ENCODE measurements around the gene HNRNPM. TPM values are rescaled to one million over a fixed set of nuclear protein-coding genes. Genes with fewer than 3 reads are reported as not detected.

HNRNPM gene
- total RNA-seq, 1 donor from 2014 or later, result 198 TPM

- Histone ChIP-seq H3K36me3 (peaks cover 28 to 33% of the 10 kb centered on the region in 2 donors), H3K4me1 (no peaks in the 10 kb centered on the region), H3K27ac (no peak overlapping the region), H3K9me3 (no peaks in the 10 kb centered on the region), H3K27me3 (no peaks in the 10 kb centered on the region), H3K4me3 (no peak overlapping the region)
- DNase-seq (ENCODE audit: low spot score in 2 of 2), result no peak
- no peak for TF ChIP-seq CTCF (IDR thresholded peaks at IDR 0.05)
- intact Hi-C loops (cut with DNase I), result no loop called here
Observed at GRCh38 chr19:8491574-8491973, 46.8 kb downstream of the HNRNPM start.

- Histone ChIP-seq H3K27me3 (no peaks in the 10 kb centered on the region), H3K9me3 (no peaks in the 10 kb centered on the region), H3K4me1 (no peaks in the 10 kb centered on the region), H3K27ac (no peak overlapping the region), H3K4me3 (no peak overlapping the region), H3K36me3 (peaks cover 4 to 7% of the 10 kb centered on the region in 2 donors)
- TF ChIP-seq CTCF (IDR thresholded peaks at IDR 0.05), result no peak
- no peak for DNase-seq (ENCODE audit: low spot score in 2 of 2)
- intact Hi-C loops (cut with DNase I), result no loop called here
Observed at GRCh38 chr19:8494158-8494557, 49.4 kb downstream of the HNRNPM start.

GRCh38 chr19:8498295-8498694 is 53.5 kb downstream of the HNRNPM start:
- H3K36me3 ChIP-seq, result no peaks in the 10 kb centered on the region
- intact Hi-C loops (cut with DNase I), result no loop called here

GRCh38 chr19:8499048-8499833 is 54.5 kb downstream of the HNRNPM start:
- Histone ChIP-seq H3K4me1 (no peaks in the 10 kb centered on the region), H3K9me3 (no peaks in the 10 kb centered on the region), H3K27ac (no peak overlapping the region), H3K36me3 (no peaks in the 10 kb centered on the region), H3K27me3 (no peaks in the 10 kb centered on the region), H3K4me3 (no peak overlapping the region)
- no peak for TF ChIP-seq CTCF (IDR thresholded peaks at IDR 0.05)
- DNase-seq (ENCODE audit: low spot score in 2 of 2), result no peak
- intact Hi-C loops (cut with DNase I), result no loop called here

More at GRCh38 chr19:8498295-8498694, 53.5 kb downstream of the HNRNPM start:
- H3K4me3 ChIP-seq, result no peak overlapping the region
- H3K4me1 ChIP-seq, result no peaks in the 10 kb centered on the region
- H3K27ac ChIP-seq, result no peak overlapping the region
- no peak for TF ChIP-seq CTCF (IDR thresholded peaks at IDR 0.05)
- H3K9me3 ChIP-seq, result no peaks in the 10 kb centered on the region
- no peaks in the 10 kb centered on the region for H3K27me3 ChIP-seq
- no peak for DNase-seq (ENCODE audit: low spot score in 2 of 2)

- no peak overlapping the region for H3K4me3 ChIP-seq
- no peaks in the 10 kb centered on the region for H3K36me3 ChIP-seq
- intact Hi-C loops (cut with DNase I), result no loop called here
- no peaks in the 10 kb centered on the region for H3K27me3 ChIP-seq
- no peaks in the 10 kb centered on the region for H3K9me3 ChIP-seq
- H3K4me1 ChIP-seq, result no peaks in the 10 kb centered on the region
- DNase-seq (ENCODE audit: low spot score in 2 of 2), result no peak
- no peak for TF ChIP-seq CTCF (IDR thresholded peaks at IDR 0.05)
- no peak overlapping the region for H3K27ac ChIP-seq
Observed at GRCh38 chr19:8500158-8500557, 55.4 kb downstream of the HNRNPM start.
